Measurements from ENCODE around the gene NAA10.

The NAA10 gene

DNA sequence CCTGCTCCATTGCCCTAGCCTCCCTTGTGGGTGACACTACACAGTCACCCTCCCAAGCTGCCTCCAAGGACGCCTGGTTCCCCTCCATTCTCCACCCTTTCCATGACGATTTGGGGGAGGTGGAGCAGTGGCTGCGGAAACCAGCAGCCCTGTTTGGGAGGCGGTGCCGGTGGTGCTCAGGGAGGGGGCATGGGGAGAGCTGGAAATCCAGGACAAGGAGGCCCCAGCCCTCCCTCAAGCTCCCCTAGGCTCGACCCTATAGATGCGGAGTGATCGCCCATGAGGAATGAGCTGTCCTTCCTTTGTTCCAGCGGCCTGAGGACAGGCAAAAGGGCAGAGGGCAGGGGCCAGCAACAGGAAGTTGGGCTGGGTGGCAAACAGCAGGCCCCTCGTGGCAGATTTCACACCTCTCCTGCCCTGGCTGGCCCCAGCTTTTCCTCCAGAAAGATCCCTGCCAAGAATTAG lies 13.2 kb upstream of the NAA10 start:
- no peak for DNase-seq

DNA sequence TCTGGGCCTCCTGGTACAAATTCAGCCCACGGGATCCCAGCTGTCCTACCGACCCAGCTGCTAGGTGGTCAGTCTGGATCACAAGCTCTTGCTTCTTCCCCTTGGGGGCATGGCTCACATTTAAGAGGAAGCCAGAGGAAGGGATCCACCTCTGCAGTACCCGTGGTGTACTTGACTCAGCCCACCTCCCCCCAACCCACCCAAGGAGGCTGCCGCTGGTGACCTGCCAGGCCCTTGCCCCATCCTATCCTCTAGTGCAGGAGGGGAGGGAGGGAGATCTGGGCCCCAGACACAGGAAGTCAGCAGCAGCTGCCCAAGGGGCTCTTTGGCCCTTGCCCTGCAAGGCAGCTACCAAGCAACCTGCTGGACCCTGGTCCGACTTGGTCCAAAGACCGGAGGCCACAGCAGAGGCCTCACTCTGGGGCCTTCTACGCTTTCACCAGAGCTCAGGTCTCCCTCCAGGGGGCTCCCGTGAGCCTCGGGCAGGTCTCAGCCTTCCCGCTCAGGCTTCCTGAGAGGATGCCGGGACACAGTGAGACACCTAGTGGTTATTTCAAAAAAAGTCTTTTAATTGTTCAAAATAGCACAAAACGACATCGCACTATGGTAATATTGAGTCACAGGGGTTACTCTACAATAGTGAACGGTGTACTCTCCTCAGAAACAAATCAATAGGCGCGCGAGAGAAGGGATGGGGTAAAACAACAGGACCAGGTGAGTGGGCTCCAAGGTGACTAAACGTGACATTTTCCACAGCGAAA lies 12.4 kb upstream of the NAA10 start:
- peak; percentile 63 to 87 (median 81) for DNase-seq

DNA sequence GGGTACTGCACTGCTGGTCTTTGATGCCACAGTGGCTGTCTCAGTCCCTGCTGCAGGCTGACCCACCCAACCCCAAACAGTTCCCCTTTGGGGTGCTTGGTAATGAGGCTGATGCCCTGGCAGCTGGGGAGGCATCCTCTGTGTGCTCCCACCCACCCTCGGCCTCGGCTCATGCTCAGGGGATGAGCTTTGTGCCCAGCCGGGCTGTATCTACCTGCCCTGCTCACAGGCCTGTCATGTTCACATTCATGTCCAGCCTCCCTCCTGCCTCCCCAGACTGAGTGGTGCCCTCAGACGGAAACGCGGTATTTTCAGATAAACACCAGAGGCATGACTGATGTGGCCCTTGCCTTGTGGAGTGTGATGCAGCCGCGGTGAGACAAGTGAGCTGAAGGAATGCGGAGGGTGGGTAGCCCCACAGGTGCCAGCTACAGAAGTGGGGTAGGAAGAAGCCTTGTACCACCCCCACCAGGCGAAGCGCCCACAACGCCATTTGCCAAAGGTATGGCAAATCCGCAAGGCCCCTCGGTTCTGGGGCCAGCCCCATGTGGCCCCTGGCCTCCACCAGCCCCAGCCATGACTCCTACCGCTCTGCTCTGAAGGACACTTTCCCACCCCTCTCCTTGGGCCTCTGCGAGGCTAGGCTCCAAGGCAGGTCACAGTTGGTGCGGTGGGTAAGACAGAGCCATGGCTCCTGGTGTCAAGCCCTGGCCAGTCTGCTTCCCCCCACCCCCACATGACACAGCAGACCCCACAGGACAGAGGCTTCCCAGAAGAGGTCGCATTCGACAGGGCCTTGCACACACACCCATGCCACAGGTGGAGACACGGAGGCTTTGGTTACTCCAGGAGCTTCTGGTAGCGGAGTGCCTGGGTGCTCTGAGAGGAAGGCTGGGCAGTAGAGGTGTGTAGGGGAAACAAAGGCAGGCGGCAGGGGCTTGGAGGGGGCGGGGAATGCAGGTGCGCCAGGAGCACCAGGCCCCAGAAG lies 11.4 kb upstream of the NAA10 start:
- no peak for DNase-seq

DNA sequence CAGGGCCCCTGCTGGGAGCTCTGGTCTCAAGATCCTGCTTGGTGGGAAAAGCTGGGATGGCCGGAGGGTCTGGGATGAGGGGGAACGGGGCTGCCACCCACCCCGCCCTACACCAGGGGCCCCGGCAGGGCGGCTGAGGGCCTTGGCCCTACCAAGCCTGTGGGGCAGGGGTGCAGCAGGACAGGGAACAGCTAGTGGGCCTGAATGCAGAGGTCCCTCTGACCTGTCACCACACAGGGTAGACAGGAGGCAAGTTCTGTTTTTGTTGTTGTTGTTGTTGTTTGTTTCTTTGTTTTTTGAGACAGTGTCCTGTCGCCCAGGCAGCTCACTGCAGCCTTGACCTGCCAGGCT lies 9.9 kb upstream of the NAA10 start:
- no peak for DNase-seq

DNA sequence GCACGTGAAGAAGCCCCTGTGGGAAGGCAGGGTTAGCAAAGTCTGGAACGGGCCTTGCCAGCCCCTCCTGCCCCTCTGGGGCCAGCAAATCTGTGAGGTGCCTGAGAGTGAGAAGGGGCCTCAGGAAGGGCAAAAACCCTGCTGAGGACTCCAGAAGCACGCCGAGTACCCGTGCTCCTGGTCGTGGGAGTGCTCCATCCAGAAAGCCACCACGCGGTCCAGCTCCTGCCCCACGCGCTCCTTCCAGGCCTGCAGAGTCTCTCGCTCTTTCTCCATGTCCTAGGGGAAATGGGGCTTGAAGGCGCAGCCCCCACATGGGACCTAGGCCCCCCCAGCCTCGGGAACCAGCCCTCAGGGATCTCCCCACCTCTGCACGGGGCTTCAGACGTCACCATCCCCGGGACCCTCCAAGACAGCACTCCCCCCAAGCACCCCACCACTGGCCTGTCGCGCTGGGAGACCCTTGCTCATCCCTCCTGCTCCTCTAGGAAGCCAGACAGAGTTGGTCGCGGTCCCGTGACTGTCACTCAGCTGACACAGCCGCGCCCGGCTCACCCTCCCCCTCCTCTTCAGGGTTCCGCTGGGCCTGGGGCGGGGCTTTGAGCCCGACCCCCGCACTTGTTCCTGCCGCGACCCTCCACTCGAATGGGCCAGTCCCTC lies 9.4 kb upstream of the NAA10 start, which contains the start of gene RENBP:
Gene RENBP (minus strand): TSS at position 504 of the 660 bp plus-strand sequence. CDS start 33 bp downstream, at position 471.
- DNase-seq, result peak; percentile 18 to 35 (median 27)

DNA sequence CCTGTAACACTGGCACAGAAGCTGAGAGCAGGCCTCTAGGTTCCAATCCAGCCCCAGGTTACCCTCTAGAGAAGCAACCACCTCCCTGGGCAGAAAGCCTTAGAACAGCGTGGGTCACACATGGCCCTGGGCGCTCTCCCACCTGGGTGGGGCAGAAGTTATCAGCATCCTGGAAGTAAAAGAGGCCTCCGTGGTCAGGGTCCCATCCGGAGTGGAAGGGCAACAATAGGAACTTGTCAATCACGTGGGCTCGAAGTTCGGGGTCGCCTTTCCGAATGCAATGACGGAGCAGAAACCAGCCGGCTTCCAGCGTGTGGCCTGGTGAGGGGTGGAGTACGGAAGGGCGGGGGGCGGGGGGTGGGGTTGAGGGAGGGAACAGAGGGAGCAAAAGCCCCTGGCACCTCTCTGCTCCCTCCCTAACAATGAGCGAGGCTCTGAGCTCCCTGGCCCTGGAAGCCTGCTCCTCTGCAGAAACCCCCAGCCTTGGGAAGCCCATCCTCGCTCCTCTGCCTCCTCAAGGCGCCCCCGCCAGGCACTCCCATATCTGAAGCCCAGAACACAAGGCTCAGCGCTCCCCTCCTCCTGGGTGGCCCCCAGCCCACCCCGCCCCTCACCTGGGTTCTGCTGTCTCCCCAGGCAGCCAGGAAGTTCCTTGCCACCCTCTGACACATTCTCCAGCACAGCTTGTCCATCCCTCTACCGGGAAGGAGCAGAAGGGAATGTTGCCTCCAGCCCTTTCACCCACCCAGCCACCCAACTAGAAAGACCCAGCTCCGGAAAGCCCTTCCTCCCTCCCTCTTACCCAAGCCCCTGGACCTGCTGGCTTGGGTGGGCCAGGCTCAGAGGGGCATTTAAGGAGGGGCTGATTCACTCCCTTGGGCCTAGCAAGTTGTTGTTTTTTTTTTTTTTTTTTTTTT lies 6.8 kb upstream of the NAA10 start:
- no peak for DNase-seq

DNA sequence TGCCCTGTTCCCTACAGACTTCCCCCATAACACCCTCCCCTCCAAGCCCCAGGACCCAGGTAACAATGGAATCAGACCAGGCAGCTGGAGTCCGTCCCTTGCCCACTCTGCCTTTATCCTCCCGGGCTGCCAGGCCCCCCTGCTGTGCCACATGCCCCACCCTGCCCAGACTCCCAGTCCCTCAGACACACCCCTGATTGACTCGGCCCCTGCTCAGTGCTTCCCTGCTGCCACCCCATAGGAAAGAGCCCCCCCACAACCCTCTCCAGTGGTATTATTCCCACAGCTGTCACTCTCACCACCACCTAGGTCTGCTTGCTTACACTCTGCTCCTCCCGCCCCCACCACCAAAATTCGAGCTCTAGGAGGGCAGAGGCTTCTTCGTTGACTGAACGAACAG lies 4.7 kb upstream of the NAA10 start:
- DNase-seq, result peak in 1 of 3 experiments; percentile 46

DNA sequence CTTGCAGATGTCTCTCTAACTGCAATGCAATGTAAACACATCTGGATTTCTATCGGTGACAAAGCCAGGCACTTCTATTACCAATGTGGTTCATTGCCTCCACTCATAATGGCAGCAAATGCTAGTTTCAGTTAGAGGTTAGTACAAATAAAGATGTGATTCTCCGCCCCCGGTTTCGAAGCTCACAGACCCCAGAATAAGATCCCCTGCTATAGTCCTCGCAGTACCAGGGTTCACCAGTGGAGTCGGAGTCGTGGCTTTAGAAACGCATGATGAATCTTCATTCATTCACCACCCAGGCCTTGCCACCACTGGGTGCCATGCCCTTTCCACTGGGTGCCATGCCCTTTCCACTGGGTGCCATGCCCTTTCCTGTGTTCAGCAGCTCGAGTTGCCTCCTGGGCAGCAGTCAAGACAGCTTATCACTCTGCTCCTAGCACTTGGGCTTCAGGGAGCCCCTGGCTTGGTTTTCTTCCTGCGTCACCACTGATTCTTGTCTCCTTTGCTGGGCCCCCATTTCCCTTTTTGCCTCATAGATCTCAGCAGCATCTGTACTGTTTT lies 3.5 kb upstream of the NAA10 start:
- DNase-seq, result no peak

DNA sequence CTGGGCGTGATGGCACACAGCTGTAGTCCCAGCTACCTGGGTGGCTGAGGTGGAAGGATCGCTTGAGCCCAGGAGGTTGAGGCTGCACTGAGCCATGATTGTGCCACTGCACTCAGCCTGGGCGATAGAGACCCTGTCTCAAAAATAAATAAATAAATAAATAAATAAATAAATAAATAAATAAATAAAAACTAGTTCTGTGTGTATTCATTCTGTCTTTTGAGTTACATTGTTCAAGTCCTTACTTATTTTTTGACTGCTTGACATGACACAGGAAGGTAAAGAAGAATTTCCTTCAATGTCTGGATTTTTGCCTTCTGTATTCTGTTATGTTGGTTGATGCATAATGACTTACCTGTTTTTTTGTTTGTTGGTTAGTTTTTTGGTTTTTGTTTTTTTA lies 2.2 kb upstream of the NAA10 start:
- no peak for DNase-seq

DNA sequence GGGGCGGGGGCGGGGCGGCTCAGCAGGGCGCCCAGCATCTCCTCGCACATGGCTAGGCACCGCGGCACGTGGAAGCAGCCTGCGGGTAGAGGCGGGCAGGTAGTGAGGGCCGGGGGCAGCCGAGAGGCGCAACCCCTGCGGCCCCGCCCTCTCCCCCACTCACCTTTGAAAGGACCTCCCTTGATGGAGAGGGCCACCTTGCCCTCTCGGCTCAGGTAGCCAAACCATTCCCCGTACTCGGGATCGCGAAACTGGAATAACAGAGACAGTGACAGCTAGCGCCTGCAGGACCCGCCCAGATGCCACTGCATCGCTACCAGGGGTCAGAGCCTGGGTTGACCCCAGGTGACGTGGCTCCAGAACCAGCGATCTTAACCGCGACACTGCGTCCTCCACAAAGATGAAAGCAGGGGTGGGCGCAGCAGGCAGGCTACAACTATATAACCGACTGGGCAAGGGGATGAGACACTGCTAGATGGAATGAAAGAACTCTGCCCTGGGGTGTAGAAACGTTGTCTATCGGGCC lies 552 bp upstream of the NAA10 start:
- peak; percentile 34 to 73 (median 57) for DNase-seq

DNA sequence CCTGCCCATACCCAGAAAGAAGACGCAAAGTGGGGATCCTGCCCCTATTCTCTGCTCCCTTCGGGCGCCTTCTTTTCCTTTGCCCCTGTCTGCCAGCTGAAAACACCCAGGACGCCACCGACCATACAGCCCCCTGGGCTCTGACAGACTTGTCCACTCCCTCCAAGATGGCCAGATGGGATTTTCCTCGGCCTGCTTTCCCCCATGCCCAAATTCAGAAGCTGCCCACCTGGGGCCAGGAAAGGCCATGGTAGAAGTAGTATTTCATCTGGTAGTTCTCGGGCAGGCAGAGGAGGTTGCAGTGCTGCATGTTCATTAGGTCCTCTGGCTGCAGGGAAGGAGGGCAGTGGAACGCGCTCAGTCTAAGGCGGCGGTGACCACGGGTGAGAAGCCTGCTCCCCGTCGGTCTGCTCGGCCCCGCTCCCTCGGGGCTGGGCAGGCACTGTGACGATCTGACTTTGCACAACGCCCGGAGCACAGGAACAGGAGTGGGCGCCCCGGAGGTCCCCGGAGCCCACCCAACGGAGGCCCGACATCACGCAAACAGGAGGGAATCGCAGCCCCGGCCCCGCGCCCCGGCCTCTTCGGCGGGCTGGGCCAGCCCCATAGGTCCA lies 582 bp downstream of the NAA10 start:
- peak in 1 of 3 experiments; percentile 49 for DNase-seq

DNA sequence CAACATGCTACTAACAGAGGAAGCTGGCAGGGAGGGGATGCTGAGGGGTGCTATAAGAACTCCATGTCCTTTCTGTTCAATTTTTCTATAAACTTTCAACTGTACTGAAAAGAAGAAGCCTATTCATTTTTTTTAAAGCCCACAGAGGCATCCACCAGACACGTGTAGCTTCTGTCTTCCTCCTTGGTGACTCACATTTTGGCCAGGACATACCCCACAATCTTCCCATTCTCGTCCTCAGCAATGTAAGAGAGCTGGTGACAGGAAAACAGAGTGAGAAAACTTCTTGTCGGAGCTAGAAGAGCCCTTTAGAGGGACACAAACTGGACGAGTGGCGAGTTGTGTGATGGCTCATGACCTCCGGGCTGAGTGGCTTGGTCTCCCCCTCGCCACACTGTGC lies 1.1 kb downstream of the NAA10 start:
- no peak for DNase-seq

DNA sequence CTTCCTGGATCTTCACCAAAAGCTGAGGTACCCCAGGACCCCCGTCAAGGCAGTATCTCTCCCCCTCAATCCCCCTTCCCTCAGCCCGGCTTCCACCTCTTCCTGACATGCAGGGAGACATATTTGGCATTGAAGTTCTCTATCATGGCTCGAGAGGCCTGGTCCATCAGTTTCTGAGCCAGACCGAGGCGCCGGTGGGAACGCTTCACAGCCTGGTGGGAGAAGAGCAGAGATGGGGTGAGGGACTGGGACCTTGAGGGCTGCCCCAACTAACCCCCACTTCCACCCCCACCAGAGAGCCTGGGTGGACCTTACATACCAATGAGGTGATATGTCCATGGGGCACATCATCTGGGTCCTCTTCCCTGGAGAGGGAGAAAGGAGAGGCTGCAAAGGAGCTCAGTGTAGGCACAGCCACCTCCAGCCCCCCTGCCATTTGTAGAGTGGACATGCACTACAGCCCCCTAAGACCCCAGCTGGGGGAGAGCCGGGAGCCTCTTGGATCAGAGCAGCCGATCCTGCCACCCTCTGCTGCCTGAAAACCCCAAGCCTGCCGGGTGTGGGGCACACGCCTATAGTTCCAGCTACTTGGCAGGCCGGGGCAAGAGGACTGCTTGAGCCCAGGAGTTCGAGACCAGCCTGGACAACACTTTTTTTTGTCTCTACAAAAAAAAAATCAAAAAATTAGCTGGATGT lies 2.5 kb downstream of the NAA10 start:
- DNase-seq, result no peak

DNA sequence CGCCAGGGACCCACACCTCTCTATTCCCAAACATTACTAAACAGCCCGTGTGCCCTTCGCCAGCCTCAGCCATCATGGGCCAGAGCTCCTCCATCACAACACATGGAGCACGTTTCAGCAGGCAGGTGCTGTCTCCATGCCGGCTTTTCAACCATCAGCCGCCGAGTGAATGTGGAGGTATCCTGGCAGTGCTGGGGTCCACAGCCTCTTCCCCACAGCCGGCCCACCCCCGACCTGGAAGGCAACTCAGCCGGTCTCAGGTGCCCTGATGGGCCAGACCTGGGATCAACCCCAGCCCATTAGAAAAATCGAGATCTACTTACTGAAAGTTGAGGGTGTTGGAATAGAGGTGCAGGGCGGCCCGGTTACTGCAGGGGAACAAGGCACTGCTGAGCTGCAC lies 3.1 kb downstream of the NAA10 start:
- no peak for DNase-seq

DNA sequence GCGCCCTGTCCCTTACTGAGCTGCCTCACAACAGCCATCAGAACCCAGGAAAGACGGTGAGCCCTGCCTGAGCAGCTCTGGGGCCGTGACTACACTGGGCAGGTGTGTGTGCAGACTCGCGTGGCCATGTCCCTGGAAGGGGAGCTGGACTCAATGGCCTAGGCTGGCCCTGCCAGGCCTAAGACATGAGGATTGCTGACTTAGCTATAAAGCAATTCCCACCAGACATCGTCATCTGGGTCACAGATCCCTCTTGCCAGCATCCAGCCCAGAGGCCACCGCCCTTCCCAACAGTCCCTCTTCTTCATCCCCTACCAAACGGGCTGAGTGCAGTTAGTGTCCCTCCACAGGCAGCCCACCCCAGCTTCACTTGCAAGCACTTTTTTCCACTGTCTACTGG lies 3.7 kb downstream of the NAA10 start:
- DNase-seq, result no peak

DNA sequence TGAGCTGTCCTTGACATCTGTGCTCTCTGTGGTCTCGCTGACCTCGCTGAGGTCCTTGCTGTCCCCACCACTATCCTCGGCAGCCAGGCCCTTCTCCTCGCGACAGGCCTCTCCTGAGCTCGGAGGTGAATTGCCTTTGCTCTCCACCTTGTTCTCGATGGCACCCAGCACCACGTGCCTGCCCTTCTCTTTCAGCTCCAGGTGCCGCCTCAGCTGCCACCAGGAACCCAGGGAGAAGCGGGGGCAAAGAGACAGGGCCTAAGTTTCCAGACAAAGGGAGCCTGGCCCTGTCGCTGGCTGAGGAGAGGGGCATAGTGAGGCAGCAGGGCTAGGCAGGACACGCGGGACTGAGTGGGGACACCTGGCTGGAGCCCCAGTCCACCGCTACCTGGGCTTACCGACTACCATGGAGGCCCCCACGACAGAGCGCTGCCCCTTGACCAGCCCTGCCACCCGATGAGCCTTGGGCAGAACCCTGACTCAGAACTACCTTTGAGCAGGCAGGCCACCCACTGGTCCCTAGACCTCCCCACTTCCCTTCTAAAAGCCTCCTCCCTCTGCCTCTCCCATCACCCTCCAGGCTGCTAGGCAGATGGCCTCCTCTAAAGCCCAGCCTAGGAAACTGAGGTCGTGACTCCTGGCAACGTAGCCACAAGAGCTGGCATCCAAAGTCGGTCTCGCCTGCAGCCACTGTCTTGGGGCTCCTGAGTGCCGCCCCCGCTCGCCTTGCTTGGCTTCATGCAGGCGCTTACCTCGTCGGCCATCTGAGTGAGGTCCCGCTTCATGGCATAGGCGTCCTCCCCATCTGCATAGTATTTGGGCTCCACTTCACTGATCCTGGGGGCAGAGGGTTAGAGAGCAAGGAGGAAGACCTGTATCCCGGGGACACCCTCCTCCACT lies 4.6 kb downstream of the NAA10 start:
- no peak for DNase-seq

DNA sequence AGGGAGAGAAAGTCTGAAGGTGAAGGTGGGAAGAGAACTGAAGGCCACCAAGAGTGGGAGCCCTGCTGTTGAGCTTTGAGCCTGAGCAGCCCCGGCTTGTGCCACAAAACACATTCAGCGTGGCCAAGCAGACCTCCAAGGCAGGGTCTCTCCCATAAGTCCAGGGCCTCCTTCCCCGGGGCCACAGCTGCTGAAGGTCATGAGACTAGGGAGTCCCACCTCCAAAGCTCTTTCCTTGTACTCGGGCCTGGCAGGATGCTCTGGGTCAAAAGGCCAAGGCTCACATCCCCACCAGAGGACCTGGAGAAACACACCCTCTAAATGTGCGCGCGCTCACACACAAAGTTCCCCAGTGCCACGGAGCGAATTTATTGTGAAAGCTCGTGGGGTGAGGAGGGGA lies 5.3 kb downstream of the NAA10 start:
- no peak for DNase-seq

DNA sequence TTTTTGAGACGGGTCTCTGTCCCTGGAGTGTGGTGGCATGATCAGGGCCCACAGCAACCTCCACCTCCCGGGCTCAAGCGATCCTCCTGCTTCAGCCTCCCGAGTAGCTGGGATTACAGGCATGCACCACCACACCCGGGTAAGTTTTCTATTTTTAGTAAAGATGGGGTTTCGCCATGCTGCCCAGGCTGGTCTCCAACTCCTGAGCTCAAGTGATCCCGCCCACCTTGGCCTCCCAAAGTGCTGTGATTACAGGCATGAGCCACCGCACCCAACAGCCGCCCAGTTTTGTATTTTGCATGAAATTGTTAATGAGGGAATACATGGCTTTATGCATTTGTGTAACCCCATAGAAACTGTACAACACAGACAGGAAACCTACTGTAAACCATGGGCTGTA lies 6.0 kb downstream of the NAA10 start:
- DNase-seq, result no peak
